Thyroid gland (tissue), 4 donors: Measurements from ENCODE around the gene DUSP3.

Experiments
- CTCF ChIP-seq, 6 experiments: fragments of 200-600 bp in 3 of 6; fragments of 450-650 bp in 3 of 6; sonication (generic) in 3 of 6; IDR thresholded peaks; one replicate each; pipeline ENCODE4 v1.5.1; 2016 to 2019; ENCODE audit warnings: antibody characterized with exemption in 6 of 6, mild to moderate bottlenecking in 2 of 6, inconsistent platforms in 1 of 6, moderate library complexity in 1 of 6
- POLR2A ChIP-seq, 2 donors: fragments of 450-650 bp; IDR thresholded peaks; one replicate each; pipeline ENCODE4 v1.6.1; 2017; ENCODE audit warnings: antibody characterized with exemption in 2 of 2, mild to moderate bottlenecking in 2 of 2, moderate library complexity in 1 of 2

DNA sequence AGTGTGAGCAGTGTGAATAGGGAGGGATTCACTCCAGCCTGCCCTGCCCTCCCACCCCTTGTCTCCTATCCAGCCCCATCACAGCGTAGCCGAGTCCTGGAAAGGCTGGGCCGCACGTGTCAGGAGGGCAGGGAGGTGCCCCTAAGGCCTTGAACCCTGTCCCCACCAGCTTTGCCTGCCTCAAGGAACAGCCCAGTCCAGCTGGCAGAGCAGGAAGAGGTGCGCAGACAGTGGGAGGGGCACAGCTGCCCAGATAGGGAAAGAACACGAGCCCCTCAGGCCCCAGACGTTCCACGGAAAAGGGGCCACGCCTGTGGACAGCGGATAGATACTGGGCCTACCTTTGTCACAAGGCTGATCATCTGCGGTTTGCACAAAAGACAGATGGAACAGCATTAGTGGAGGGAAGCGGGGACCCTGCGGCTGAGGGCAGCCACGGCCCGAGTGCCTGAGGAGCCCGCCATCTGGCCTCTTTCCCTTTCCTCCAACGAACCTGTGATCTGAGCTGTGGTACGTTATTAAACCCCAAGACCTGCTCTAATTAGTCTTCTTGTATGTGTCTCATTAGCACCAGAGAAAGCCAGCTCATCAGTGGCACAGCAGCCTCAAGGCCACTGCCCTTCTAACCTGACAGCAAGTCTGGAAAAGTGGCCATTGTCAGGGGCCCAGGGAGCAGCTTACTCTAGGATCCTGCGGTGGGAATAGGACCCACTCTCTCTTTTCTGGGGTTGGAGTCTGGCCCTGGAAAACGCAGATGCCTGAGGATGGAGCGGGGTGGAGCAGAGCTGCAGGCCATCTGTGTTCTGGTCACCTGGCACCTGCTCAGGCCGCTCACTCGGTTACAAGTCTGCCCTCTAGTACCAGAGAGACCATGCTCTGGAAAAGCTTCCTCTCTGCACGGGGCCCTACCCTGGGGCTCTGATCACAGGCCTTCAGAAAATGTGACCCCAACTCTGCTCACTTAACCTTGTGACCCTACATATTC lies 37.9 kb upstream of the DUSP3 start:
- TF ChIP-seq CTCF (IDR thresholded peaks at IDR 0.05) (no peak), POLR2A (IDR thresholded peaks at IDR 0.05) (no peak)
